DND-41 (cell line): Measurements from ENCODE around the gene SIL1.
"Not testable (repeated sequence)": the region's sequence is repeated elsewhere in the genome, so short reads cannot be mapped to it uniquely, and the experiment has no call there.

ENCODE experiments used
- ATAC-seq: fragments of 200-7000 bp; cut with Tn5 transposase; 3 replicates; pipeline ENCODE4 v1.9.1; 2021; ENCODE audit warnings: low read depth; ENCODE audit not compliant: insufficient read depth
- DNase-seq: peaks from one replicate; pipeline ENCODE4 v3.0.0-alpha.2; 2020
- H2AFZ ChIP-seq: 2 replicates; pipeline ENCODE4 v1.6.0; 2012; ENCODE audit warnings: low read depth, low read length
- H3K27ac ChIP-seq: 2 replicates; pipeline ENCODE4 v1.5.1; 2012; ENCODE audit warnings: low read length, inconsistent platforms
- H3K27me3 ChIP-seq: fragments of 200-600 bp; sonication (generic); 2 replicates; pipeline ENCODE4 v1.6.0; 2012; ENCODE audit warnings: low read length, mild to moderate bottlenecking, inconsistent platforms; ENCODE audit not compliant: insufficient read depth, poor library complexity
- H3K36me3 ChIP-seq: 2 replicates; pipeline ENCODE4 v1.5.1; 2012; ENCODE audit warnings: low read length, inconsistent platforms; ENCODE audit not compliant: insufficient read depth
- H3K4me1 ChIP-seq: 2 replicates; pipeline ENCODE4 v1.5.1; 2012; ENCODE audit warnings: mild to moderate bottlenecking, low read length; ENCODE audit not compliant: insufficient read depth
- H3K4me2 ChIP-seq: 2 replicates; pipeline ENCODE4 v1.6.0; 2012; ENCODE audit warnings: mild to moderate bottlenecking, moderate library complexity, low read length, inconsistent platforms; ENCODE audit not compliant: insufficient read depth
- H3K4me3 ChIP-seq, 2 experiments: fragments of 200-600 bp in 1 of 2; shearing (Covaris generic) in 1 of 2; 2 replicates each; pipeline ENCODE4 v1.5.1; 2012 to 2016; ENCODE audit warnings: inconsistent platforms in 2 of 2, low read length in 2 of 2, mild to moderate bottlenecking in 2 of 2, low read depth in 1 of 2, moderate library complexity in 1 of 2
- H3K79me2 ChIP-seq: 2 replicates; pipeline ENCODE4 v1.6.0; 2012; ENCODE audit warnings: low read length, inconsistent platforms; ENCODE audit not compliant: insufficient read depth
- H3K9ac ChIP-seq: 2 replicates; pipeline ENCODE4 v1.6.0; 2012; ENCODE audit warnings: low read depth, mild to moderate bottlenecking, inconsistent platforms, low read length, moderate library complexity
- H3K9me3 ChIP-seq: 2 replicates; pipeline ENCODE4 v1.5.1; 2012; ENCODE audit warnings: low read length, moderate library complexity, mild to moderate bottlenecking, inconsistent platforms; ENCODE audit not compliant: insufficient read depth, severe bottlenecking
- H4K20me1 ChIP-seq: 2 replicates; pipeline ENCODE4 v1.6.0; 2012; ENCODE audit warnings: low read length; ENCODE audit not compliant: insufficient read depth
- CTCF ChIP-seq: IDR thresholded peaks from 2 replicates; pipeline ENCODE4 v1.5.1; 2012; ENCODE audit warnings: borderline replicate concordance, low read length, moderate library complexity, mild to moderate bottlenecking; ENCODE audit not compliant: poor library complexity, severe bottlenecking; ENCODE audit errors: extremely low read depth
- EZH2 ChIP-seq: IDR thresholded peaks from 3 replicates; pipeline ENCODE4 v1.6.1; 2012; ENCODE audit warnings: borderline replicate concordance, low read depth, mild to moderate bottlenecking, moderate library complexity, low read length, inconsistent platforms; ENCODE audit not compliant: severe bottlenecking

SIL1 gene

GRCh38 chr5:138922494-138922893 lies 275.7 kb downstream of the SIL1 start:
- H3K79me2 ChIP-seq = no peaks in the 10 kb centered on the region
- H3K4me3 ChIP-seq = no peak overlapping the region
- no peak overlapping the region for H3K4me2 ChIP-seq
- DNase-seq = no peak
- H3K9ac ChIP-seq = no peak overlapping the region
- no peaks in the 10 kb centered on the region for H4K20me1 ChIP-seq
- H3K4me1 ChIP-seq = no peaks in the 10 kb centered on the region
- H3K9me3 ChIP-seq = no peaks in the 10 kb centered on the region
- no peak overlapping the region for H2AFZ ChIP-seq
- TF ChIP-seq CTCF (no peak), EZH2 (no peak)
- no peaks in the 10 kb centered on the region for H3K36me3 ChIP-seq
- no peaks in the 10 kb centered on the region for H3K27me3 ChIP-seq
- no peak overlapping the region for H3K27ac ChIP-seq
- ATAC-seq = no peak

- H3K36me3 ChIP-seq, DNase-seq, H3K4me3 ChIP-seq, ATAC-seq, H3K4me1 ChIP-seq, H3K27ac ChIP-seq, H3K4me2 ChIP-seq, H3K9ac ChIP-seq, H4K20me1 ChIP-seq, H2AFZ ChIP-seq, H3K79me2 ChIP-seq, H3K27me3 ChIP-seq, H3K9me3 ChIP-seq: not testable (repeated sequence)
Observed at GRCh38 chr5:138921362-138921761, 276.8 kb downstream of the SIL1 start.

DNA sequence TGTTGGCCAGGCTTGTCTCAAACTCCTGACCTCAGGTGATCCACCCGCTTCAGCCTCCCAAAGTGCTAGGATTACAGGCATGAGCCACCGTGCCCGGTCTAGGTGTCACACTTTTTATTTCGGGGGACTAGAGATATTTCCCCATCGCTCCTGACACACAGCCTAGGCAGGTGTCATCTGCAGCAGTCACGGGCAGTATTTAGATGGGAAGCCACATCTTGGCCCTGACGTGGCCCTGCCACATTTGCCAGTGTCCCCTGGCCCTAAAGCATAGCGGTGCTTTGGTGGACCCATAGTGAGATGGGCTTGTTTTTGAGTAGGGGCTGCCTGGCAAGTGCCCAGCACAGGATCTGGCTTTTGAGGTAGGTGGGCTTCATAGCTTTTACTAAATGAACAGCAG lies 278.0 kb downstream of the SIL1 start:
- no peaks in the 10 kb centered on the region for H3K36me3 ChIP-seq
- no peak for DNase-seq
- no peaks in the 10 kb centered on the region for H4K20me1 ChIP-seq
- H3K79me2 ChIP-seq = no peaks in the 10 kb centered on the region
- ATAC-seq = no peak
- H2AFZ ChIP-seq = no peak overlapping the region
- no peaks in the 10 kb centered on the region for H3K9me3 ChIP-seq
- H3K27me3 ChIP-seq = no peaks in the 10 kb centered on the region
- H3K4me1 ChIP-seq = no peaks in the 10 kb centered on the region
- no peak overlapping the region for H3K9ac ChIP-seq
- no peak overlapping the region for H3K4me3 ChIP-seq
- no peak overlapping the region for H3K4me2 ChIP-seq
- TF ChIP-seq EZH2 (no peak), CTCF (no peak)
- no peak overlapping the region for H3K27ac ChIP-seq

- TF ChIP-seq CTCF = no peak
- no peak for TF ChIP-seq EZH2
- ATAC-seq (no peak), DNase-seq (no peak)
- Histone ChIP-seq H3K27me3 (no peaks in the 10 kb centered on the region), H3K27ac (no peak overlapping the region), H3K9me3 (no peaks in the 10 kb centered on the region), H3K4me3 (no peak overlapping the region), H4K20me1 (no peaks in the 10 kb centered on the region), H3K79me2 (no peaks in the 10 kb centered on the region), H3K4me2 (no peak overlapping the region), H3K9ac (no peak overlapping the region), H2AFZ (no peak overlapping the region), H3K4me1 (no peaks in the 10 kb centered on the region), H3K36me3 (no peaks in the 10 kb centered on the region)
Observed at GRCh38 chr5:138918686-138919085, 279.5 kb downstream of the SIL1 start.
